MCF 10A (cell line): ENCODE results near the gene NIN. TPM values are rescaled to one million over a fixed set of nuclear protein-coding genes. Genes with fewer than 3 reads are reported as not detected.

Experiments used
- BruUV-seq: library from RNA; stranded (reverse); fragments of 400-500 nt; replicated peaks from 2 replicates; lab custom pipeline; 2021; lab: Mats Ljungman, UMichigan
- CTCF ChIA-PET: fragments of 300-600 bp; sonication (Branson Sonifier 250); formaldehyde crosslinking; extraction: SDS; loops from one replicate; lab custom pipeline; 2021; ENCODE audit warnings: antibody characterized with exemption, inconsistent platforms; lab: Yijun Ruan, JAX
- POLR2A ChIA-PET: fragments of 300-600, 350-650 bp; sonication (Branson Sonifier 250); formaldehyde crosslinking; extraction: SDS; loops from one replicate; lab custom pipeline; 2020; ENCODE audit warnings: antibody characterized with exemption, inconsistent platforms; lab: Yijun Ruan, JAX
- DNase-seq: peaks from one replicate; pipeline ENCODE4 v3.0.0-alpha.2; 2018; ENCODE audit not compliant: unreplicated experiment
- H3K27ac Mint-ChIP-seq: one replicate; pipeline ENCODE4 v1.8.0; 2022; ENCODE audit warnings: mild to moderate bottlenecking, low read depth, mixed read lengths; ENCODE audit not compliant: unreplicated experiment
- H3K27me3 Mint-ChIP-seq: one replicate; pipeline ENCODE4 v1.8.0; 2022; ENCODE audit warnings: mixed read lengths; ENCODE audit not compliant: insufficient read depth, unreplicated experiment
- H3K36me3 Mint-ChIP-seq: one replicate; pipeline ENCODE4 v1.8.0; 2022; ENCODE audit warnings: mild to moderate bottlenecking, moderate library complexity, mixed read lengths; ENCODE audit not compliant: insufficient read depth, unreplicated experiment
- H3K4me1 Mint-ChIP-seq: one replicate; pipeline ENCODE4 v1.8.0; 2022; ENCODE audit warnings: mixed read lengths; ENCODE audit not compliant: insufficient read depth, unreplicated experiment
- H3K4me3 Mint-ChIP-seq: one replicate; pipeline ENCODE4 v1.8.0; 2022; ENCODE audit warnings: mild to moderate bottlenecking, moderate library complexity, mixed read lengths; ENCODE audit not compliant: unreplicated experiment
- H3K9me3 Mint-ChIP-seq: one replicate; pipeline ENCODE4 v1.8.0; 2022; ENCODE audit warnings: mixed read lengths; ENCODE audit not compliant: unreplicated experiment
- intact Hi-C: fragments of 100-400 bp; cut with micrococcal nuclease; formaldehyde crosslinking; loops from 2 replicates; pipeline ENCODE4 v1.14.1; 2022
- total RNA-seq: library from RNA; stranded (reverse); gene quantifications from 2 replicates; pipeline ENCODE4 v1.2.3, GENCODE V29; 2022
- TF ChIP-seq, protein P1 (sequence below): fragments of 200-600 bp; IDR thresholded peaks from one replicate; pipeline ENCODE4 v1.8.0; 2022; ENCODE audit warnings: antibody characterized with exemption, mild to moderate bottlenecking; ENCODE audit not compliant: unreplicated experiment

Gene NIN
- total RNA-seq, 1 experiment from 2014 or later, result 33.0 TPM

DNA sequence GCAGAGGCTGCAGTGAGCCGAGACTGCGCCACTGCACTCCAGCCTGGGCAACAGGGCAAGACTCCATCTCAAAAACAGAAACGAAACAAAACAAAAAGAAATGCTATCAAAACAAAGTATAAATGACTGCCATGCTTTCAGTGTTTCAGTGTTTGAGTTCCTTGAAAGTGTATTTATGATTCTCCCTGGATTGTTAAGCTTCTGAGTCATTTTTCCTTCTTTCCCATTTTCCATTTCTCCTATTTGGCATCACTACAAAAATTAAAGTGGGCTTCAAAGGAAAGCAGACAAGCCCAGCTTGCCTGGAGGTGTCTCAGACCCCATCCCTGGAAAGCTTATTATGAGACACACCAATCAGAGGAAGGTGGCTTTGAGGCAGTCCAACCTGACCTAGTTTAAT lies 35.1 kb downstream of the NIN start:
- TF ChIP-seq, protein P1, sequence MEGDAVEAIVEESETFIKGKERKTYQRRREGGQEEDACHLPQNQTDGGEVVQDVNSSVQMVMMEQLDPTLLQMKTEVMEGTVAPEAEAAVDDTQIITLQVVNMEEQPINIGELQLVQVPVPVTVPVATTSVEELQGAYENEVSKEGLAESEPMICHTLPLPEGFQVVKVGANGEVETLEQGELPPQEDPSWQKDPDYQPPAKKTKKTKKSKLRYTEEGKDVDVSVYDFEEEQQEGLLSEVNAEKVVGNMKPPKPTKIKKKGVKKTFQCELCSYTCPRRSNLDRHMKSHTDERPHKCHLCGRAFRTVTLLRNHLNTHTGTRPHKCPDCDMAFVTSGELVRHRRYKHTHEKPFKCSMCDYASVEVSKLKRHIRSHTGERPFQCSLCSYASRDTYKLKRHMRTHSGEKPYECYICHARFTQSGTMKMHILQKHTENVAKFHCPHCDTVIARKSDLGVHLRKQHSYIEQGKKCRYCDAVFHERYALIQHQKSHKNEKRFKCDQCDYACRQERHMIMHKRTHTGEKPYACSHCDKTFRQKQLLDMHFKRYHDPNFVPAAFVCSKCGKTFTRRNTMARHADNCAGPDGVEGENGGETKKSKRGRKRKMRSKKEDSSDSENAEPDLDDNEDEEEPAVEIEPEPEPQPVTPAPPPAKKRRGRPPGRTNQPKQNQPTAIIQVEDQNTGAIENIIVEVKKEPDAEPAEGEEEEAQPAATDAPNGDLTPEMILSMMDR, result no peak
- Mint-ChIP-seq H3K4me3 (no peak overlapping the region), H3K9me3 (no peaks in the 10 kb centered on the region), H3K27ac (no peak overlapping the region), H3K27me3 (no peaks in the 10 kb centered on the region), H3K4me1 (peaks cover 6% of the 10 kb centered on the region), H3K36me3 (peaks cover 18% of the 10 kb centered on the region)
- BruUV-seq, result no TSS peak
- DNase-seq, result no peak
- ChIA-PET CTCF (interaction anchor here (0.6 to 1.2 kb wide), 2 partner anchors 9 to 18 kb away, joined by 3 read pairs; no protein-coding TSS in a partner anchor), POLR2A (interaction anchor here (0.6 to 1.3 kb wide), 2 partner anchors 34 to 144 kb away, joined by 3 read pairs; no protein-coding TSS in a partner anchor)
- intact Hi-C loops, result no loop called here

DNA sequence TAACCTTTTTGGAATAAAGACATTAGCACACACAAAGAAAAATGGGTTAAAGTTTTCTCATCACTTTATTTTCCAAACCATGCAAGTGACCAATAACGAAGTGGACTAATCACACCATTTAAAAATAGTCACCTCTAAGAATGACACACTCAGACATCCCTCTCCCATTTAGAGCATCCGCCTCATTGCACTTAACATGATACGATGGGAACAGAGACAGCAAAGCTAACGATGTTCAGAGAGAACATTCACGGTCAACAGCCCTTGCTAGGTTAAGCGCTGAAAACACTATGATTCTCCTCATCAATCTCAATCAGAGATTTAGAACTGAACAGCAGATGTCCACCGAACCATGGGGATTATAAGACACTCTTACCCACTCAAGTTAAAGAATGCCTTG lies 35.8 kb downstream of the NIN start:
- BruUV-seq, result no TSS peak
- ChIA-PET CTCF (interaction anchor here (0.5 to 6.7 kb wide), 2 partner anchors 19 to 381 kb away, joined by 3 to 53 read pairs; no protein-coding TSS in a partner anchor), POLR2A (interaction anchor here (0.6 kb wide), 1 partner anchor 158 kb away, joined by 3 read pairs; no protein-coding TSS in a partner anchor)
- Mint-ChIP-seq H3K27ac (no peak overlapping the region), H3K4me1 (peaks cover 6% of the 10 kb centered on the region), H3K9me3 (no peaks in the 10 kb centered on the region), H3K27me3 (no peaks in the 10 kb centered on the region), H3K4me3 (no peak overlapping the region), H3K36me3 (peaks cover 18% of the 10 kb centered on the region)
- intact Hi-C loops, result no loop called here
- TF ChIP-seq, protein P1, result no peak
- no peak for DNase-seq

DNA sequence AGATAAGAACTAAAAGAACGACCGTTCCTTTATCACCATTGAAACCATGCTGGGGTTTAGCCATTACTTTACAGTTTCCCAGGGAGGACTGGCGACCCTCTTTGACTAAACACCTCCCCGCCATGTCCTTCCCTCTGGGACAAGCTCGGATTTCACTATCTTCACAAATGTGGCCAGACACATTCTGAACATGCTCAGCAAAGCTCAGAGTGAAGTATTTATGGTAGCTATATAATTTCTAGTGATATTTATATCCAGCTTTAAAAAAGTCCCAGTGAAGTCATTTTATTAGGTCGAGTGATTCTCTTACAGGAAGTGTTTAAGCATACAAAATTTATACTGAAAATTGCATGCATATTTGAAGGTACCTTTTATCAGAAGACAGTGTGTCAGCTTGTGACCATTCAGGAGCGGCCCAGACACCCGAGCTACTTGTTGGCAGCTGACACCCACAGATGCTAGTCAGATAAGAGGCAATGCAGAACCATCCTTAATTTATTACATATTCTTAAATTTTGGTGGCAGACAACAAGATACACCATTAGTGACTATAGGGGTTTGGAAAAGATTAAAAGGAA lies 36.8 kb downstream of the NIN start:
- ChIA-PET CTCF (interaction anchor here (0.6 to 6.7 kb wide), 3 partner anchors 18 to 1308 kb away, joined by 3 to 53 read pairs (median 4); no protein-coding TSS in a partner anchor), POLR2A (interaction anchor here (0.9 to 1.0 kb wide), 2 partner anchors 9 to 117 kb away, joined by 3 read pairs; no protein-coding TSS in a partner anchor)
- no peaks in the 10 kb centered on the region for H3K27me3 Mint-ChIP-seq
- no peak overlapping the region for H3K4me3 Mint-ChIP-seq
- no peak overlapping the region for H3K27ac Mint-ChIP-seq
- no peak for DNase-seq
- no TSS peak for BruUV-seq
- H3K9me3 Mint-ChIP-seq, result no peaks in the 10 kb centered on the region
- TF ChIP-seq, protein P1, result no peak
- peaks cover 6% of the 10 kb centered on the region for H3K4me1 Mint-ChIP-seq
- H3K36me3 Mint-ChIP-seq, result peaks cover 22% of the 10 kb centered on the region
- intact Hi-C loops, result no loop called here

DNA sequence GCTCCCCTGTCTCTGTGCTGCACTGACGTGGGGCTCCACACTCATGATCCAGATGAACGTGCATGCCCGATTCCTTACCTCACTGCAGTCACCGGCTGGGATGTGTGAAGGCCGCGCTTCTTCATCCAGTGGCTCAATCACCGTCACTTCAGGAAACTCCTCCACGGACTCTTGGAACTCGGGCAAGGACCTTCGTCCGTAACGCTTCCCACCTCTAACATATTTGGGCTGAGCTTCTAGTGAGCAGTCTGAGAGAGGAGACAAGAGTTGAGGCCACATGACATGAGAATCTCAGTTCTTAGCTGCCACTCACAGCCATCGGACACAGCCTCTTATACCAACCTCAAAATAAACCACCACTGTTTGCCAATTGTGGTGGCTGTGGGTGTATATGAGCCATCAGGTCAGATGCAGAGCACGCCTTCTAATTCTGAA lies 38.3 kb downstream of the NIN start:
- no peak for DNase-seq
- TF ChIP-seq, protein P1, result no peak
- H3K27ac Mint-ChIP-seq, result no peak overlapping the region
- H3K27me3 Mint-ChIP-seq, result no peaks in the 10 kb centered on the region
- intact Hi-C loops, result no loop called here
- ChIA-PET CTCF (interaction anchor here (0.5 to 6.7 kb wide), 4 partner anchors 17 to 250 kb away, joined by 3 to 53 read pairs (median 4); no protein-coding TSS in a partner anchor), POLR2A (no interaction called here)
- H3K36me3 Mint-ChIP-seq, result peaks cover 28% of the 10 kb centered on the region
- peaks cover 4% of the 10 kb centered on the region for H3K4me1 Mint-ChIP-seq
- H3K4me3 Mint-ChIP-seq, result no peak overlapping the region
- no peaks in the 10 kb centered on the region for H3K9me3 Mint-ChIP-seq
- BruUV-seq, result no TSS peak
